ENCODE results near the gene IQSEC3. TPM values are rescaled to one million over a fixed set of nuclear protein-coding genes. Genes with fewer than 3 reads are reported as not detected.

Gene IQSEC3
- total and polyA plus RNA-seq, 10 of the 15 experiments (the other 5 are each of a cell fraction or from before 2014, with no cell fraction given) = not detected

- DNase-seq (ENCODE audit: low read depth, low spot score) = no peak
- H2AFZ ChIP-seq (ENCODE audit: control insufficient read depth, low read depth, low read length) = no peak overlapping the region
- H3K79me2 ChIP-seq (ENCODE audit: control insufficient read depth, insufficient read depth, low read length) = no peaks in the 10 kb centered on the region
- in situ Hi-C loops (cut with MboI) (no loop called here), intact Hi-C loops (cut with micrococcal nuclease; ENCODE audit: unreplicated experiment) (no loop called here)
- no peak for TF ChIP-seq WRNIP1 (IDR thresholded peaks at IDR 0.05; ENCODE audit: borderline replicate concordance, low read depth, low read length)
- TF ChIP-seq SPI1 (IDR thresholded peaks at IDR 0.05; ENCODE audit: borderline replicate concordance, insufficient read depth, low read depth, low read length) = peak; percentile 42; the same call in 1 of the 2 replicates
- H3K9me3 ChIP-seq (replicated peaks; ENCODE audit: control insufficient read depth, insufficient read depth, low read length) = no peaks in the 10 kb centered on the region
- H3K4me3 ChIP-seq = no peak overlapping the region
- ChIA-PET RAD21 (ENCODE audit: unreplicated experiment) (no interaction called here), POLR2A (no interaction called here), CTCF (no interaction called here), SMC1A (ENCODE audit: uncharacterized antibody, unreplicated experiment) (interaction anchor here (1.0 kb wide), 1 partner anchor 9 kb away, joined by 3 read pairs; no protein-coding TSS in a partner anchor)
- no TSS peak for BruUV-seq (replicated peaks)
- ATAC-seq = no peak
- H3K9ac ChIP-seq (ENCODE audit: control insufficient read depth, insufficient read depth, low read length) = no peak overlapping the region
- no peak overlapping the region for H3K27ac ChIP-seq (ENCODE audit: control insufficient read depth, insufficient read depth)
- H3K4me1 ChIP-seq (ENCODE audit: control insufficient read depth, insufficient read depth, low read length) = peaks cover 10% of the 10 kb centered on the region
- no peaks in the 10 kb centered on the region for H3K36me3 ChIP-seq (ENCODE audit: control insufficient read depth in 2 of 2, insufficient read depth in 2 of 2, low read length in 1 of 2)
- no peaks in the 10 kb centered on the region for H3K27me3 ChIP-seq (replicated peaks in 1 of 2; ENCODE audit: control insufficient read depth in 2 of 2, insufficient read depth in 2 of 2, low read length in 1 of 2)
- no peaks in the 10 kb centered on the region for H4K20me1 ChIP-seq (ENCODE audit: control insufficient read depth, insufficient read depth)
- WGBS (ENCODE audit: insufficient coverage, insufficient replicate concordance, low lambda C conversion rate, missing lambda C conversion rate) = 42% methylated on average over 6 of the region's 6 CpGs
- no peak for FAIRE-seq
- H3K4me2 ChIP-seq (ENCODE audit: control insufficient read depth, insufficient read depth) = no peak overlapping the region
These were observed 42.9 kb downstream of the IQSEC3 start for GRCh38 chr12:109446-109845.

- ATAC-seq (no peak), DNase-seq (ENCODE audit: low read depth, low spot score) (no peak), FAIRE-seq (no peak)
- TF ChIP-seq PAX5 (IDR thresholded peaks at IDR 0.05; ENCODE audit: borderline replicate concordance, low read depth, low read length) (no peak), RFX5 (IDR thresholded peaks at IDR 0.05; ENCODE audit: low read depth, low read length) (no peak), NFIC (IDR thresholded peaks at IDR 0.05; ENCODE audit: low read depth, low read length) (no peak), SREBF1 (IDR thresholded peaks at IDR 0.05; ENCODE audit: low read length) (no peak), E2F4 (IDR thresholded peaks at IDR 0.05; ENCODE audit: low read depth, low read length) (no peak), NFYB (IDR thresholded peaks at IDR 0.05; ENCODE audit: insufficient read depth, low read depth, low read length) (no peak), CREB1 (IDR thresholded peaks at IDR 0.05; ENCODE audit: low read depth) (no peak), NBN (IDR thresholded peaks at IDR 0.05) (no peak)
- no peaks in the 10 kb centered on the region for H3K9me3 ChIP-seq (replicated peaks; ENCODE audit: control insufficient read depth, insufficient read depth, low read length)
- H3K27ac ChIP-seq (ENCODE audit: control insufficient read depth, insufficient read depth) = no peak overlapping the region
- intact Hi-C loops (cut with micrococcal nuclease; ENCODE audit: unreplicated experiment) = no loop called here
- H3K79me2 ChIP-seq (ENCODE audit: control insufficient read depth, insufficient read depth, low read length) = no peaks in the 10 kb centered on the region
- SMC1A ChIA-PET (ENCODE audit: uncharacterized antibody, unreplicated experiment) = interaction anchor here (1.0 kb wide), 1 partner anchor 8 kb away, joined by 3 read pairs; no protein-coding TSS in a partner anchor
- no peak overlapping the region for H2AFZ ChIP-seq (ENCODE audit: control insufficient read depth, low read depth, low read length)
- no TSS peak for BruUV-seq (replicated peaks)
- POLR2A ChIA-PET = no interaction called here
- RAD21 ChIA-PET (ENCODE audit: unreplicated experiment) = no interaction called here
- CTCF ChIA-PET = no interaction called here
- H3K27me3 ChIP-seq (replicated peaks in 1 of 2; ENCODE audit: control insufficient read depth in 2 of 2, insufficient read depth in 2 of 2, low read length in 1 of 2) = no peaks in the 10 kb centered on the region
- no peak overlapping the region for H3K9ac ChIP-seq (ENCODE audit: control insufficient read depth, insufficient read depth, low read length)
- H3K36me3 ChIP-seq (ENCODE audit: control insufficient read depth in 2 of 2, insufficient read depth in 2 of 2, low read length in 1 of 2) = no peaks in the 10 kb centered on the region
- no peak overlapping the region for H3K4me3 ChIP-seq
- in situ Hi-C loops (cut with MboI) = no loop called here
- peaks cover 10% of the 10 kb centered on the region for H3K4me1 ChIP-seq (ENCODE audit: control insufficient read depth, insufficient read depth, low read length)
- 8% methylated on average over 3 of the region's 3 CpGs for WGBS (ENCODE audit: insufficient coverage, insufficient replicate concordance, low lambda C conversion rate, missing lambda C conversion rate)
- no peak overlapping the region for H3K4me2 ChIP-seq (ENCODE audit: control insufficient read depth, insufficient read depth)
- no peaks in the 10 kb centered on the region for H4K20me1 ChIP-seq (ENCODE audit: control insufficient read depth, insufficient read depth)
These were observed 43.3 kb downstream of the IQSEC3 start for GRCh38 chr12:109872-110271.
